Measurements from ENCODE around the gene PXK. TPM values are rescaled to one million over a fixed set of nuclear protein-coding genes. Genes with fewer than 3 reads are reported as not detected.

The PXK gene
- total and polyA plus RNA-seq, 2 donors (not counting 1 experiment from before 2014, with no cell fraction given): 54.6 to 65.2 TPM

- no peak for DNase-seq (ENCODE audit: low read depth in 2 of 2)
- Histone ChIP-seq H4K20me1 (ENCODE audit: control insufficient read depth, extremely low read depth, insufficient read depth, low read length) (no peaks in the 10 kb centered on the region), H3K79me2 (ENCODE audit: control insufficient read depth, insufficient read depth, low read length) (no peaks in the 10 kb centered on the region), H3K4me2 (ENCODE audit: extremely low read depth, insufficient read depth, low read length) (no peak overlapping the region), H3K4me1 (ENCODE audit: control insufficient read depth, extremely low read depth, insufficient read depth, low read length) (peaks cover 3% of the 10 kb centered on the region), H3K36me3 (ENCODE audit: control insufficient read depth, insufficient read depth, low read length) (no peaks in the 10 kb centered on the region), H3K9ac (ENCODE audit: insufficient read depth, low read length) (no peak overlapping the region), H3K27ac (ENCODE audit: insufficient read depth, low read length) (no peak overlapping the region), H2AFZ (ENCODE audit: low read length) (no peak overlapping the region), H3K9me3 (ENCODE audit: control insufficient read depth, insufficient read depth, low read depth, low read length) (no peaks in the 10 kb centered on the region), H3K4me3 (replicated peaks in 1 of 4; ENCODE audit: control extremely low read depth in 1 of 4, insufficient read depth in 1 of 4, low read depth in 3 of 4, low read length in 4 of 4) (no peak overlapping the region), H3K27me3 (ENCODE audit: control insufficient read depth, insufficient read depth, low read length) (no peaks in the 10 kb centered on the region)
- TF ChIP-seq EZH2 (IDR thresholded peaks at IDR 0.05; ENCODE audit: low read length, missing control alignments): no peak
- TF ChIP-seq CTCF (conservative IDR thresholded peaks at IDR 0.05 in 1 of 2, IDR thresholded peaks at IDR 0.05 in 1 of 2; ENCODE audit: low read depth in 1 of 2, low read length in 2 of 2): no peak
Measured at GRCh38 chr3:58321791-58322190, 10.9 kb upstream of the PXK start.

GRCh38 chr3:58322793-58323192 lies 9.9 kb upstream of the PXK start:
- no peaks in the 10 kb centered on the region for H3K27me3 ChIP-seq (ENCODE audit: control insufficient read depth, insufficient read depth, low read length)
- no peak overlapping the region for H3K4me3 ChIP-seq (replicated peaks in 1 of 4; ENCODE audit: control extremely low read depth in 1 of 4, insufficient read depth in 1 of 4, low read depth in 3 of 4, low read length in 4 of 4)
- H3K79me2 ChIP-seq (ENCODE audit: control insufficient read depth, insufficient read depth, low read length): no peaks in the 10 kb centered on the region
- H4K20me1 ChIP-seq (ENCODE audit: control insufficient read depth, extremely low read depth, insufficient read depth, low read length): no peaks in the 10 kb centered on the region
- no peak overlapping the region for H2AFZ ChIP-seq (ENCODE audit: low read length)
- no peak overlapping the region for H3K9ac ChIP-seq (ENCODE audit: insufficient read depth, low read length)
- no peak for DNase-seq (ENCODE audit: low read depth in 2 of 2)
- no peak for TF ChIP-seq EZH2 (IDR thresholded peaks at IDR 0.05; ENCODE audit: low read length, missing control alignments)
- TF ChIP-seq CTCF (conservative IDR thresholded peaks at IDR 0.05 in 1 of 2, IDR thresholded peaks at IDR 0.05 in 1 of 2; ENCODE audit: low read depth in 1 of 2, low read length in 2 of 2): no peak
- H3K36me3 ChIP-seq (ENCODE audit: control insufficient read depth, insufficient read depth, low read length): no peaks in the 10 kb centered on the region
- peaks cover 3% of the 10 kb centered on the region for H3K4me1 ChIP-seq (ENCODE audit: control insufficient read depth, extremely low read depth, insufficient read depth, low read length)
- H3K27ac ChIP-seq (ENCODE audit: insufficient read depth, low read length): no peak overlapping the region
- no peaks in the 10 kb centered on the region for H3K9me3 ChIP-seq (ENCODE audit: control insufficient read depth, insufficient read depth, low read depth, low read length)
- H3K4me2 ChIP-seq (ENCODE audit: extremely low read depth, insufficient read depth, low read length): no peak overlapping the region

GRCh38 chr3:58323529-58324390 lies 8.9 kb upstream of the PXK start:
- peaks cover 3% of the 10 kb centered on the region for H3K4me1 ChIP-seq (ENCODE audit: control insufficient read depth, extremely low read depth, insufficient read depth, low read length)
- no peak overlapping the region for H3K4me3 ChIP-seq (replicated peaks in 1 of 4; ENCODE audit: control extremely low read depth in 1 of 4, insufficient read depth in 1 of 4, low read depth in 3 of 4, low read length in 4 of 4)
- H3K9me3 ChIP-seq (ENCODE audit: control insufficient read depth, insufficient read depth, low read depth, low read length): no peaks in the 10 kb centered on the region
- no peak overlapping the region for H3K9ac ChIP-seq (ENCODE audit: insufficient read depth, low read length)
- no peak overlapping the region for H2AFZ ChIP-seq (ENCODE audit: low read length)
- DNase-seq (ENCODE audit: low read depth in 2 of 2): no peak
- no peak overlapping the region for H3K4me2 ChIP-seq (ENCODE audit: extremely low read depth, insufficient read depth, low read length)
- TF ChIP-seq CTCF (conservative IDR thresholded peaks at IDR 0.05 in 1 of 2, IDR thresholded peaks at IDR 0.05 in 1 of 2; ENCODE audit: low read depth in 1 of 2, low read length in 2 of 2) (no peak), EZH2 (IDR thresholded peaks at IDR 0.05; ENCODE audit: low read length, missing control alignments) (no peak)
- no peak overlapping the region for H3K27ac ChIP-seq (ENCODE audit: insufficient read depth, low read length)
- H4K20me1 ChIP-seq (ENCODE audit: control insufficient read depth, extremely low read depth, insufficient read depth, low read length): no peaks in the 10 kb centered on the region
- no peaks in the 10 kb centered on the region for H3K36me3 ChIP-seq (ENCODE audit: control insufficient read depth, insufficient read depth, low read length)
- no peaks in the 10 kb centered on the region for H3K79me2 ChIP-seq (ENCODE audit: control insufficient read depth, insufficient read depth, low read length)
- no peaks in the 10 kb centered on the region for H3K27me3 ChIP-seq (ENCODE audit: control insufficient read depth, insufficient read depth, low read length)

Measured in fibroblast of lung (primary cell).